GM19397 (cell line): ENCODE results near the gene GOLGA8B.
A peak's percentile ranks its signal among the peaks of the same experiment; 100 is the strongest.
"Not testable (repeated sequence)": the region's sequence is repeated elsewhere in the genome, so short reads cannot be mapped to it uniquely, and the experiment has no call there.

Experiments
- ATAC-seq: cut with Tn5 transposase; IDR thresholded peaks from one replicate; pipeline ENCODE4 v1.9.1; 2021; ENCODE audit warnings: mild to moderate bottlenecking, moderate library complexity; ENCODE audit not compliant: unreplicated experiment

GOLGA8B gene

GRCh38 chr15:34583399-34584329 lies at the start of gene GOLGA8B:
Gene GOLGA8B, minus strand, starts transcription at chr15:34583651. Its CDS starts 47,739 bp downstream, at chr15:34535912.
- peak; percentile 72 for ATAC-seq

GRCh38 chr15:34633165-34633564 lies 49.7 kb upstream of the GOLGA8B start:
- not testable (repeated sequence) for ATAC-seq

- ATAC-seq: no peak
These were observed 45.2 kb upstream of the GOLGA8B start for GRCh38 chr15:34628577-34629152.

GRCh38 chr15:34625007-34625406 lies 41.6 kb upstream of the GOLGA8B start:
- ATAC-seq: no peak

- no peak for ATAC-seq
These were observed 38.2 kb upstream of the GOLGA8B start for GRCh38 chr15:34621675-34622074.

GRCh38 chr15:34620814-34621213 lies 37.4 kb upstream of the GOLGA8B start:
- ATAC-seq: no peak

GRCh38 chr15:34620142-34620541 lies 36.7 kb upstream of the GOLGA8B start:
- ATAC-seq: no peak

- ATAC-seq: no peak
These were observed 35.7 kb upstream of the GOLGA8B start for GRCh38 chr15:34619151-34619550.

- ATAC-seq: no peak
These were observed 34.6 kb upstream of the GOLGA8B start for GRCh38 chr15:34618073-34618472.

- ATAC-seq: no peak
These were observed 33.2 kb upstream of the GOLGA8B start for GRCh38 chr15:34616613-34617012.

- no peak for ATAC-seq
These were observed 30.5 kb upstream of the GOLGA8B start for GRCh38 chr15:34613997-34614396.

- ATAC-seq: no peak
These were observed 29.9 kb upstream of the GOLGA8B start for GRCh38 chr15:34613301-34613700.

GRCh38 chr15:34610354-34610753 lies 26.9 kb upstream of the GOLGA8B start:
- no peak for ATAC-seq

- no peak for ATAC-seq
These were observed 25.9 kb upstream of the GOLGA8B start for GRCh38 chr15:34609102-34610057.

GRCh38 chr15:34608517-34608916 lies 25.1 kb upstream of the GOLGA8B start:
- ATAC-seq: no peak

GRCh38 chr15:34607832-34608231 lies 24.4 kb upstream of the GOLGA8B start:
- no peak for ATAC-seq

GRCh38 chr15:34606545-34606944 lies 23.1 kb upstream of the GOLGA8B start:
- ATAC-seq: no peak

GRCh38 chr15:34606131-34606530 lies 22.7 kb upstream of the GOLGA8B start:
- ATAC-seq: no peak

GRCh38 chr15:34603095-34603494 lies 19.6 kb upstream of the GOLGA8B start:
- no peak for ATAC-seq

GRCh38 chr15:34600923-34601322 lies 17.5 kb upstream of the GOLGA8B start:
- no peak for ATAC-seq
